ENCODE data around the gene INSIG2.

GRCh38 chr2:118123561-118124232 lies 35.4 kb downstream of the INSIG2 start:
- TF ChIP-seq CTCF (IDR thresholded peaks at IDR 0.05) (no peak), POLR2A (IDR thresholded peaks at IDR 0.05) (no peak)

All from uterus (tissue), 2 donors.